Caco-2 (cell line): ENCODE measurements around the gene SCFD2. TPM values are rescaled to one million over a fixed set of nuclear protein-coding genes. Genes with fewer than 3 reads are reported as not detected.
"Not testable (repeated sequence)": the region's sequence is repeated elsewhere in the genome, so short reads cannot be mapped to it uniquely, and the experiment has no call there.

Experiments used
- Bru-seq: library from RNA; stranded (reverse); fragments of 400-500 nt; gene quantifications from one replicate; lab custom pipeline; 2021; lab: Mats Ljungman, UMichigan
- BruChase-seq, 2 experiments: library from RNA; stranded (reverse); fragments of 400-500 nt; gene quantifications; one replicate each; lab custom pipeline; 2021; lab: Mats Ljungman, UMichigan
- BruUV-seq: library from RNA; stranded (reverse); fragments of 400-500 nt; replicated peaks from 2 replicates; lab custom pipeline; 2021; lab: Mats Ljungman, UMichigan
- CTCF ChIA-PET: fragments of 300-600 bp; sonication (Branson Sonifier 250); formaldehyde crosslinking; loops from one replicate; lab custom pipeline; 2022; ENCODE audit warnings: antibody characterized with exemption; lab: Charles Lee
- POLR2A ChIA-PET: fragments of 300-600 bp; sonication (Branson Sonifier 250); formaldehyde crosslinking; loops from one replicate; lab custom pipeline; 2022; ENCODE audit warnings: antibody characterized with exemption; lab: Charles Lee
- DNase-seq, 2 experiments: peaks; one replicate each; pipeline versions ENCODE4 v3.0.0 to v3.0.0-alpha.2; 2020 to 2022
- H3K27me3 ChIP-seq: replicated peaks from 2 replicates; pipeline ENCODE4 v1.6.0; 2011; ENCODE audit warnings: low read length; ENCODE audit not compliant: control insufficient read depth, insufficient read depth
- H3K36me3 ChIP-seq: 2 replicates; pipeline ENCODE4 v1.5.1; 2011; ENCODE audit warnings: low read length; ENCODE audit not compliant: control insufficient read depth, insufficient read depth
- H3K4me1 ChIP-seq: fragments of 250-450 bp; sonication (Bioruptor Pico); 2 replicates; pipeline ENCODE4 v1.5.1; 2020; ENCODE audit warnings: mild to moderate bottlenecking
- H3K4me3 ChIP-seq: 2 replicates; pipeline ENCODE4 v1.5.1; 2011; ENCODE audit warnings: low read depth, mild to moderate bottlenecking, control low read depth, low read length
- H3K9me3 ChIP-seq: fragments of 250-450 bp; sonication (Bioruptor Pico); 2 replicates; pipeline ENCODE4 v1.5.1; 2020; ENCODE audit warnings: mild to moderate bottlenecking, moderate library complexity
- H3K27ac Mint-ChIP-seq: one replicate; pipeline ENCODE4 v1.8.0; 2022; ENCODE audit warnings: mixed read lengths; ENCODE audit not compliant: unreplicated experiment
- H3K27me3 Mint-ChIP-seq: one replicate; pipeline ENCODE4 v1.8.0; 2022; ENCODE audit warnings: mixed read lengths; ENCODE audit not compliant: insufficient read depth, unreplicated experiment
- H3K36me3 Mint-ChIP-seq: one replicate; pipeline ENCODE4 v1.8.0; 2022; ENCODE audit warnings: mild to moderate bottlenecking, mixed read lengths; ENCODE audit not compliant: insufficient read depth, unreplicated experiment
- H3K4me1 Mint-ChIP-seq: one replicate; pipeline ENCODE4 v1.8.0; 2022; ENCODE audit warnings: low read depth, mixed read lengths; ENCODE audit not compliant: unreplicated experiment
- H3K4me3 Mint-ChIP-seq: one replicate; pipeline ENCODE4 v1.8.0; 2022; ENCODE audit warnings: mild to moderate bottlenecking, moderate library complexity, mixed read lengths; ENCODE audit not compliant: unreplicated experiment
- H3K9me3 Mint-ChIP-seq: one replicate; pipeline ENCODE4 v1.8.0; 2022; ENCODE audit warnings: mixed read lengths; ENCODE audit not compliant: unreplicated experiment
- CTCF ChIP-seq, 2 experiments: fragments of 200-600 bp in 1 of 2; IDR thresholded peaks; 1 replicate in 1 of 2; 2 replicates in 1 of 2; pipeline versions ENCODE4 v1.5.1 to v1.8.0; 2011 to 2022; ENCODE audit warnings: antibody characterized with exemption in 1 of 2, control low read depth in 1 of 2, inconsistent platforms in 1 of 2, low read depth in 1 of 2, low read length in 1 of 2, mild to moderate bottlenecking in 1 of 2, moderate library complexity in 1 of 2; ENCODE audit not compliant: insufficient read depth in 1 of 2, severe bottlenecking in 1 of 2, unreplicated experiment in 1 of 2
- intact Hi-C: fragments of 100-400 bp; cut with micrococcal nuclease; formaldehyde crosslinking; loops from one replicate; pipeline ENCODE4 v1.10.0; 2022; ENCODE audit not compliant: unreplicated experiment
- long read RNA-seq: library from polyadenylated mRNA; stranded (forward); transcript quantifications from one replicate; pipeline ENCODE4 v2.0.0, GENCODE V29; 2022
- total RNA-seq: library from RNA; stranded (reverse); gene quantifications from 2 replicates; pipeline ENCODE4 v1.2.3, GENCODE V29; 2022

The SCFD2 gene
- 12.2 and 14.4 TPM in 2 replicates for total RNA-seq
- percentile 57 among the genes with signal in this experiment for Bru-seq, nascent RNA
- BruChase-seq, experiment 1, labeled RNA remaining after a 2-hour chase: percentile 63 among the genes with signal in this experiment
- percentile 56 among the genes with signal in this experiment for BruChase-seq, experiment 2, labeled RNA remaining after a 6-hour chase
- long read RNA-seq, partial matches to known transcripts: 1 of 3 reads
- long read RNA-seq, other reads (novel, unspliced or antisense): 2 of 3 reads

GRCh38 chr4:53365486-53366300, at the start of gene SCFD2:
SCFD2 (minus strand) TSS chr4:53366061.
- H3K9me3 ChIP-seq: no peaks in the 10 kb centered on the region
- BruUV-seq: TSS peak; percentile 34
- ChIA-PET POLR2A (interaction anchor here (0.6 to 1.6 kb wide), 3 partner anchors 9 to 168 kb away, joined by 3 to 7 read pairs (median 6); no protein-coding TSS in a partner anchor), CTCF (interaction anchor here (0.6 kb wide), 1 partner anchor 43 kb away, joined by 3 read pairs; no protein-coding TSS in a partner anchor)
- Mint-ChIP-seq H3K9me3 (no peaks in the 10 kb centered on the region), H3K27me3 (peaks cover 3% of the 10 kb centered on the region), H3K4me3 (peak within 1 kb of the TSS; percentile 97), H3K27ac (peak within 1 kb of the TSS; percentile 85), H3K36me3 (peaks cover 12% of the 10 kb centered on the region), H3K4me1 (peaks cover 21% of the 10 kb centered on the region)
- H3K36me3 ChIP-seq: no peaks in the 10 kb centered on the region
- TF ChIP-seq CTCF (IDR thresholded peaks at IDR 0.05; ENCODE audit: insufficient read depth in 1 of 2, low read depth in 1 of 2, low read length in 1 of 2, severe bottlenecking in 1 of 2, unreplicated experiment in 1 of 2): no peak
- no peaks in the 10 kb centered on the region for H3K27me3 ChIP-seq
- peak within 1 kb of the TSS; percentile 88 for H3K4me3 ChIP-seq
- intact Hi-C loops: loop anchor here (1.0 kb wide), 1 partner anchor 12 kb away; the partner anchor contains the start of gene FIP1L1
- DNase-seq: peak; percentile 96 to 98
- peaks cover 9% of the 10 kb centered on the region for H3K4me1 ChIP-seq

- H3K4me1 Mint-ChIP-seq, H3K9me3 Mint-ChIP-seq, H3K4me1 ChIP-seq, H3K27ac Mint-ChIP-seq, BruUV-seq, H3K36me3 ChIP-seq, H3K27me3 ChIP-seq, H3K27me3 Mint-ChIP-seq, CTCF ChIA-PET, DNase-seq, H3K4me3 Mint-ChIP-seq, intact Hi-C loops, POLR2A ChIA-PET, H3K4me3 ChIP-seq, H3K9me3 ChIP-seq: not testable (repeated sequence)
- peaks cover 17% of the 10 kb centered on the region for H3K36me3 Mint-ChIP-seq
Measured at GRCh38 chr4:53409479-53409878, 43.6 kb upstream of the SCFD2 start.

- POLR2A ChIA-PET: no interaction called here
Measured at GRCh38 chr4:53380221-53380620, 14.4 kb upstream of the SCFD2 start.

More at GRCh38 chr4:53380221-53380620, 14.4 kb upstream of the SCFD2 start:
- CTCF ChIA-PET: no interaction called here
- Mint-ChIP-seq H3K4me3 (no peak overlapping the region), H3K9me3 (no peaks in the 10 kb centered on the region), H3K27me3 (no peaks in the 10 kb centered on the region), H3K27ac (no peak overlapping the region), H3K4me1 (peaks cover 12% of the 10 kb centered on the region), H3K36me3 (peaks cover 41% of the 10 kb centered on the region)
- H3K36me3 ChIP-seq: no peaks in the 10 kb centered on the region
- no peaks in the 10 kb centered on the region for H3K27me3 ChIP-seq
- H3K4me1 ChIP-seq: peaks cover 11% of the 10 kb centered on the region; the same call in 1 of the 2 replicates
- DNase-seq: no peak
- BruUV-seq: no TSS peak
- H3K9me3 ChIP-seq: no peaks in the 10 kb centered on the region
- intact Hi-C loops: no loop called here
- H3K4me3 ChIP-seq: no peak overlapping the region
- no peak for TF ChIP-seq CTCF (IDR thresholded peaks at IDR 0.05; ENCODE audit: insufficient read depth in 1 of 2, low read depth in 1 of 2, low read length in 1 of 2, severe bottlenecking in 1 of 2, unreplicated experiment in 1 of 2)
